DMS53 treated with DMSO at 0.1 percent for 48 hours (cell line): ENCODE results near the gene KCNQ1.

Experiments used
- DNase-seq: peaks from one replicate; lab custom pipeline; 2025; ENCODE audit not compliant: unreplicated experiment; lab: John Stamatoyannopoulos, UW

KCNQ1 gene

GRCh38 chr11:2586793-2587131 lies 142.0 kb downstream of the KCNQ1 start:
- no peak for DNase-seq

- DNase-seq: no peak
Measured at GRCh38 chr11:2587132-2587930, 142.5 kb downstream of the KCNQ1 start.

- no peak for DNase-seq
Measured at GRCh38 chr11:2587976-2588748, 143.4 kb downstream of the KCNQ1 start.

- DNase-seq: no peak
Measured at GRCh38 chr11:2588809-2589537, 144.2 kb downstream of the KCNQ1 start.

DNA sequence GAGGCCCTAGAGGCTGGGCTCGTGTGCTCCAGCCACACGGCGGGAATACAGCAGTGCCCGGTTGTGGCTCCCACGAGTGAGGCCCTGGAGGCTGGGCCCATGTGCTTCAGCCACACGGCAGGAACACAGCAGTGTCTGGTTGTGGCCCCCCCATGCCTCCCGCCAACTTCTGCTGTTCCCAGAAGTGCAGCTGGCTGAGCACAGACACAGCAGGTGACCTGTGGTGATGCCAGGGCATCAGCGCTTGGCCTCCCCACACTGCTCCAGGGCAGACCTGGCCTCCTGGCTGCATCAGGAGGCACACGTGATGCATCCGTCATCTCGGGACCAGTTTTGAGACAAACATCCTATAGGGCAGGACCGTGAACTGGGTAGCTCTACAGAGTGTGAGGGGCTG lies 144.7 kb downstream of the KCNQ1 start:
- no peak for DNase-seq

DNA sequence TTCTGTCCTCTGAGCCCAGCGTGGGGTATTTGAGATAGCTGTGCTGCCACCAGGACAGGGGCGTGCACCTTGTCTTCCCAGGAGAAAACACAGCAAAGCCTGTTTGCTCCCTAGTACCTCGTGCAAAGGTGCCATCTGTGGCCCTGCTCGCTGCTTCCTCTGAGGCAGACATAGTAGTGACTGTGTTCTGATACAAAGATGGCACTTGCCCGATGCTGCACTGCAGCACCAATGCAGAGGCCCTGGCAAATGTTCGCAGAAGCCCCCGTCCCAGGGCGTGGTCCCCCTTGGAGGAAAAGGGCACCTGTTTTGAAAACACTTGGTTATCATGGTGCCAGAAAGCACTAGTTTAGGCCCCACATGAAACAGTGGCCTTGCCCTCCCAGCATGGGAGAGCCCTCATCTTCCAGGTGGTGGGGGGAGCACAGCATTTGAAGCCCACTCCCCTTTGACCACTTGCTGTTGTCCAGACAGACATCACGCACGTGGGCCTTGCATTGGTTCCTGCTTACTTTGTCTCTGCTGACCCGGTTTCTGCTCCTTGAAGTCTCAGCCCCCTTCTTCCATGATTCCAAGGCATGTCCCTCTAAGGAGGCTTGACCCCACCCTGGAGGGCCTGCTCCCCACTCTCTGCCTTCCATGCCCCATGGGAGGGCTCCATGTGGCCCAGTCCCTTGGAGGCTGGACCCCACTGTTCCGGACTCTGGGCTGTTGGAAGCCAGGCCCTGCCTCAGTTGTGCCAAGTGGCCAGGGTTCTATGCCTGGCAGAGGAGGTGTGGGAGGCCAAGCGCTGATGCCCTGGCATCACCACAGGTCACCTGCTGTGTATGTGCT lies 145.5 kb downstream of the KCNQ1 start:
- no peak for DNase-seq

GRCh38 chr11:2590965-2591754 lies 146.4 kb downstream of the KCNQ1 start:
- no peak for DNase-seq

DNA sequence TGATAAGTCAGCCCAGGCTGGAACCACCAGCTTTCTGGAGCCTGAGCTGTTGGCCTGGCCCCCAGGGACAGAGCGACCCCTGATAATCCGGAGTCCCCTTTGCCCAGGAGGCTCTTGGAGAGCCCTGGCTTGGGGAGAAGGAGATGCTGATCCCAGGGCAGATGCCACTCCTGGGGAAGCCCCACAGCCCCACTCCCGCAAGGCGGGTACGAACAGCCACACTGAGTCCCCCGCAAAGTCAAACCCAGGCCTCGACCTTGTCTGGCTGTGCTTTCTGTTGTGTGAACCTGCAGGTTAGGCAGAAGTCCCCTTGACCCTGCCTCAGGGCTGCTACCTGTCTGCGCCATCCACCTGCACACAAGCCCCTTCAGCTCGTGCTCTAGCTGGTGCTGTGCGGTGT lies 147.0 kb downstream of the KCNQ1 start:
- no peak for DNase-seq

GRCh38 chr11:2592559-2593392 lies 148.0 kb downstream of the KCNQ1 start:
- DNase-seq: no peak

- DNase-seq: no peak
Measured at GRCh38 chr11:2593393-2593950, 148.7 kb downstream of the KCNQ1 start.

DNA sequence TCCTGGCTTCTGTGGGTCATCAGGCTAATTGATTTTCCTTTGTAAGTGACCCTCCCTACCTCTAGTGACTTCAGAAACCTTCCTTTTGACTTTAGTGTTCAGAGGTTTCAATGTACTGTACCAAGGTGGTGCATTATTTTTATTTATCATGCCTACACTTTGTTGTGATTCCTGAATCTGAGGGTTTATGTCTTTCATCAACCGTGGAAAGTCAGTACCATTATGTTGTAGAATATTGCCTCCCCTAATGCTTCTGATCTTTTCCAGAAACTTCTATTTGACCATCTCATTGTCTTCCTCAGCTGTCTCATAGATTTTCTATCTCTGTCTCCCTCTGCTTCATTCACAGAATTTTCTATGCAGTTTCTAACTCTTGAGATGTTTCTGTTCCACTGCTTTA lies 149.5 kb downstream of the KCNQ1 start:
- DNase-seq: no peak

DNA sequence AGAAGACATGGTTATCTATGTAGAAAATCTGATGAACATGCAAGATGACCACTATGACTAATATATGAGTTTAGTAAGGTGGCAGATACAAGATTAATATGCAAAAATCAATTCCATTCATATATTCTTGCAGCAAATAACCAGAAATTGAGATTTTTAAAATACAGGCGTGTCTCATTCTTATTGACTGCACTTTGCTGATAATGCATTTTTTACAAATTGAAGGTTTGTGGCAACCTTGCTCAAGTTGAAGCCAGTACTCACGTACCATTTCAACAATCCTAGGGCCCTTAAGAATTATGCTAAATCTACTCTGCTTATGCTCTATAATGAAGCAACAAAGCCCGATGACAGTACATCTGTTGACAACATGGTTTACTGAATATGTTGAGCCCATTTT lies 150.4 kb downstream of the KCNQ1 start:
- DNase-seq: no peak

- no peak for DNase-seq
Measured at GRCh38 chr11:2599561-2600189, 154.9 kb downstream of the KCNQ1 start.

DNA sequence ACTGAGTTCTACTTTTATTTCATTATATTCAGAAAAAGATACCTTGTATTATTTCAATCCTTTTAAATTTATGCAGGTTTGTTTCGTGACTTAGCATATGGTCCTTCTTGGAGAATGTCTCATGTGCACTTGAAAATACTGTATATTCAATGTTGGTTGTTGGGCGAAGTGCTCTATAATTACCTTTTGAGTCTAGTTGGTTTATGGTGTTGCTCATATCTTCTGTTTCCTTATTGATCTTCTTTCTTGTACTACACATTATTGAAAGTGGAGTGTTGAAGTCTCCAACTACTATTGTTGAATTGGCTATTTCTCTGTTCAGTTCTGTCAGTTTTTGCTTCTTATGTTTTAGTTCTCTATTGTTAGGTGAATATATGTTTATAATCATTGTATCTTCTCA lies 164.5 kb downstream of the KCNQ1 start:
- DNase-seq: no peak

- DNase-seq: peak; percentile 79
Measured at GRCh38 chr11:2612884-2613571, 168.2 kb downstream of the KCNQ1 start.

DNA sequence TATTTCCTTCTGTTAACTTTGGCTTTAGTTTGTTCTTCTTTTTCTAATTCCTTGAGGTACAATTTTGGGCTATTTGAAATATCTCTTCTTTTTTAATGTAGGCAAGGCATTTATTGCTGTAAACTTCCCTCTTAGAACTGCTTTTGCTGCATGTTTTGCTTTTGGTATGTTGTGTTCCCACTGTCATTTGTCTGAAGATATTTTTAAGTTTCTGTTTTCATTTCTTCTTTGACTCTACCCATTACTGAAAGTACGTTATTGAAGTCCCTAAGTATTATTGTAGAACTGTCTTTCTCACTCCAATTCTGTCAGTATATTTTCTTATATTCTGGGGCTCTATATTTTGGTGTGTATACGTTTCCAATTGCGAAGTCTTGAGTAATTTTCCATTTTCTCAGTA lies 177.1 kb downstream of the KCNQ1 start:
- DNase-seq: no peak

DNA sequence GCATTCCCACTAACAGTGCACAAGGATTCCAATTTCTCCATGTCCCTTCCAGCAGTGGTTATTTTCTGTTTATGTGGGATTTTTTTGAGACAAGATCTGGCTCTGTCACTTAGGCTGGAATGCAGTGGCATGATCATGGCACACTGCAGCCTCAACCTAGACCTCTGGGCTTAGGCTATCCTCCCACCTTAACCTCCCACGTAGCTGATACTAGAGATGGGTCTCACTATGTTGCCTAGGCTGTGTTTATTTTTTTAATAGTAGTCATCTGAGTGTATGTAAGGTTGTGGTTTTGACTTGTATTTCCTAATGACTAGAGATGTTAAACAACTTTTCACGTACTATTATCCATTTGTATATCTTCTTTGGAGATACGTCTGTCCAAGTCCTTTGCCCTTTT lies 180.4 kb downstream of the KCNQ1 start:
- no peak for DNase-seq

DNA sequence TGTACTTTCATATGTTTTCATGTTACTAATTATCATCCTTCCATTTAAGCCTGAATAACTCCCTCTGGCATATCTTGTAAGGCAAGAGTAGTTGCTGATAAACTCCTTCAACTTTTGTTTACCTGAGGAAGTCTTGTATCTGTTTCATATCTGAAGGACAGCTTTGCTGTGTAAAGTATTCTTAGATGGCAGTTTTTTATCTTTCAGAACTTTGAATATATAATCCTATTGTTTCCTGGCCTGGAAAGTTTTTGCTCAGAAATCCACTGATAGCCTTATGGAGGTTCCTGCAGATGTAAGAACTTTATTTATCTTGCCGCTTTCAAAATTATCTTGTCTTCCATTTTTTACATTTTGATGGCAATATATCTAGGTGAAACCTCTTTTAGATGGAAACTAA lies 185.9 kb downstream of the KCNQ1 start:
- DNase-seq: no peak
